Activated CD4-positive, alpha-beta T cell treated with anti-CD3 and anti-CD28 coated beads, Interleukin-2, Interleukin-4, amounts not matched to agents 100 ng/mL and 50 ng/mL, durations not matched to agents 16 hours and 8 hours (primary cell): ENCODE measurements around the gene PHKA2.

Experiments
- DNase-seq: peaks from one replicate; pipeline ENCODE4 v3.0.0-alpha.2; 2020; ENCODE audit warnings: low spot score

PHKA2 gene

DNA sequence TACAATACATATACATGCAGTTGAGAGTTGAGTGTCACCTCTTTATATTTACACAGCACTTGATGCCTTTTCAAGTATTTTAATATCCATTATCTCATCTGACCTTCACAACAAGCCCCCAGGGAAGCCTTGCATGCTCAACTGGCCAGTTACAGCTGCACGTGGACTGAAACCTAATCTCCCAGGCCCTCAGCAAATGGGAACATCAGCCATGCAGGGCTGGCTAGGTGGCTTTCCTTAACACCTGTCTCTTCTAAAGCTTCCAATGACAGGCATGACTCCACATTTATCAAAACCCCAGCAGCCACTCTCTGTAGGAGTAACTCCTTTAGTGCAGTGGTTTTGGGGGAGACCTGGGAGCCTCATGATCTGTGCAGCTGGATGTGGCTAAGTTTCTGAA, 56.4 kb downstream of the PHKA2 start:
- DNase-seq, result no peak

DNA sequence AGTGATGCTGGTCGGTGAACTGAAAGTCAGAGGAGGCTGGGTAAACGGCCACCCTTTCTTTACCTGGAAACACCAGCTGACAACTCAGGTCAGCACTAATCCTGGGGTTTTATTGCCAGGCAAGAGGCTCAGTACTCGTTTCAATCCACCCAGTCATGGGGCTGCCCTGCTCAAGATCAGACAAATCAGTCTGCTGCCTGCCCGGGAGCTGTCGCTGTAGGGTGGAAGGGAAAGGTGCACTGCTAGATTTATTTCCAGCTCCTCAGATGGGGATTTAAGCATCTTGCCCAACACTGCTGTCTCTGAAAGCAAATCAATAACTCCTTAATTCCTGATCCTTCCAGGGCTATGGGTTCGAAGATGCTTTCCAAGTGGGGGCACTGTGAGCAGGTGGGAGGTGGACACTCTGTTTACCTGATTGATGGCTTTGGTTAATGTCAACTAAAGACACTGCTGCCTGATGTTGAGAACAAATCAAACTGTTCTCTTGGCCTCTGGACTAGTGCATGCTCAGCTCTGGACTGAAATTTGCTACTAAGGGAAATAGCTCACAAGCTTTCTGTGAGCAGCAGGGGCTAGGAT, 59.3 kb downstream of the PHKA2 start:
- no peak for DNase-seq

DNA sequence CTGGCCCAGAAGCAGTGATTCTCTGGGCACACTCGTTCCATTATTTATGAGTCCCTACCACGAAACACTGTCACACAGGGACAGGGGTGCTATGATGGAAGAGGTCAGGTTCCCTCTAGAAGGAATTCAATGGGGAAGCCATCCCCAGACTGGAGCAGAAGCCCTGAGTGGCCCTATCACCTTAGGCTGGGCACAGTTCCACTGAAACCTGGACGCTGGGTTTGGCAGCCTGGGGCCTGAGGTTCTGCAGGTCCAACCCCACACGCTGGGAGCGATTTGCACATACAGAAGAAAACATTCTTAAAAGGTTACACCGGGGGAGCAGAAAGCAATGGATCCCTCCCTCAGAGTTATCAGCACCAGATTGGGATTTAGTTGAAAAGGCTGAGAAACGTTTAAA, 63.3 kb downstream of the PHKA2 start:
- no peak for DNase-seq

DNA sequence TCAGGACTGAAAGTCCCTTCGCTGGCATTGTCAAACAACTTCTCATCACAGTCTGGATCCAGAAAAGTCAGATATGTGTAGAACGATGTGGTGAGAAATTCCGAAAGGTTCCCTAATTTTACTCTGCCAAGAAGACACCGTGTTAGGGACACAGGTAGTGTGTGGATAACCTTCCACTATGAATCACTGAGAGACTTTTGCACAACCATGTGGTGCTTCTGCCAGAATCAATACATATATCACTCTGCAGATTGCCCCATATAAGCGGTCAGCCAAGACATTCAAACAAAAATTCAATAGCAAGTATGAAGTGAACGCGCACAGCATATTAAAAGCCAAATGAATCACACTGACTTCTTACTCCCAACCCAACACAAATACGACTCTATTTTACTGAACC, 63.8 kb downstream of the PHKA2 start:
- no peak for DNase-seq

GRCh38 chrX:18917831-18918230, 66.1 kb downstream of the PHKA2 start:
- DNase-seq, result no peak

GRCh38 chrX:18906286-18906685, 77.6 kb downstream of the PHKA2 start:
- no peak for DNase-seq

GRCh38 chrX:18900401-18900976, 83.4 kb downstream of the PHKA2 start:
- DNase-seq, result no peak

GRCh38 chrX:18899796-18900380, 84.0 kb downstream of the PHKA2 start:
- no peak for DNase-seq

GRCh38 chrX:18898492-18898891, 85.4 kb downstream of the PHKA2 start:
- no peak for DNase-seq

DNA sequence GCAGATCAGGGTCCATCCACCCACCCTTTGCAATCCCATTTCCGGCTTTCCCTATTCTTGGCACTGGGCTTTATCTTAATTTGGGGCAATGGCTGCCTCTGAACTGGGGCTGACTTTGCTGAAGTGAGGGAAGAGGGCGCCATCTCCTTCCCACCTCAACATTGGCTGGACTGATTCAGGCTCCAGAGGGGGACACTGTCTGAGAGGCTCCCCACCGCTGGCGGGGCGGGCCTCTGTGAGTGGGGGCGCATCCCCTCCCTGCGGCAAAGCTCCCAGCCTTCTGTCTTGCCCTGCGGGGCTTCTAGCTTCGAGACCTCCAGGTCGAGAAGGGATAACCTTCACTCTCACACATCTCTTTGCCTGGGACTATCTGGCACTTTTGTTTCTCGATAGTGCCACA, 85.8 kb downstream of the PHKA2 start:
- DNase-seq, result no peak

GRCh38 chrX:18897611-18898010, 86.3 kb downstream of the PHKA2 start:
- DNase-seq, result no peak

DNA sequence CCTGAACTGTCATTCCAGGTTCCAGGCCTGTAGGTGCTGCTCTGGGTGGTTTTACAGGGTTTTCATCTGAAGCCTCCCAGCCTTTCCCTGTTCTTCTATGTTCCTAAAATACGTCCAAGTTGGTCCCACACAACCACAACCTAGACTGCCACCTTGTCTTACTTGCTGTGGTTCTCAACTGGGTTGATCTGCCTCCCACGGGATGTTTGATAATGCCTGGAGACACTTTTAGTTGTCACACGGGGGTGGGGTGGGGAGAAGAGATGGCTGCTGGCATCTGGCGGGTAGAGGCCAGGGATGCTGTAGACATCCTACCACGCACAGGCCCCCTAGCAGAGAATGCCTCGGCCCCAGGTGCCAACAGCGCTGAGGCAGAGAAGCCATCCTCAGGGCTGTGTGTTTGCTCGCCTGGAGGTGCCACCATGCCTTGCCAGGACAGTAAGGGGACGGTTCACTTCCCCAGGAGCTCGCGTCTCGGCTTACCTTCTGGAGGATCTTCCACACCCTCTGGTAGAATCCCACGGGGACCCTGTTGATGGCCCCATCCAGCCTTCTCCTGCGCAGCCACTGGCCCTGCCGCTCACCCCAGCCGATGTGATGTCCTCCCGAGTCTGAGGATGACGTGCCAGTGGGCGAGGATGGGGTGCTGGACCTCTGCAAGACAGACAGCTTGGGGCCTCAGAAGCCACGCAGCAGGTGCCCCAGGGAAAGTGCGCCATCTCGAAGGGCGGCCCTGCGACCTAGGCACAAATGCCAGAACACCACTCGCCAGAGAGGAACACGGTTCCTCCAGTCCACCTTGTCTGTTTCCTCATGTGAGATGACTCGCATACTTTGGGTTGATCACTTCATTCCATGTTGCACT, 87.0 kb downstream of the PHKA2 start:
- DNase-seq, result no peak

- no peak for DNase-seq
These were observed 88.5 kb downstream of the PHKA2 start for GRCh38 chrX:18895189-18895951.

DNA sequence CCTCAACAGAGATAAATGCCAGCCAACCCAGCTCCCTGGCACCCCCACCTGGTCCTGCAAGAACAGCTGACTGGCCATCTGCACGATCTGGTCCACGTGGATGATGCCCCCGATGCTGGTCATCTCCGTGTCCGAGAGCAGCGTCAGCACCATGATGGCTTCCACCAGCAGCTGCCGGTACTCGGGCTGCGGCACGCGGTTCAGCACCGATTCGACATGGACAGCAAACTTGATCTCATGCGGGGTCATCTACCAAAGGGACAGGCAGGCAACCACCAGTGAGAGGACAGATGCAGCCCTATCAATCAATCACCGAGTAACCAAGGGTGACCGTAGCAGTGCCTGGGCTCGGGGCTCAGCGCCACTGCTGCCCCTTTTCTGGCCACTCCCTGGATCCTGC, 89.8 kb downstream of the PHKA2 start:
- no peak for DNase-seq

DNA sequence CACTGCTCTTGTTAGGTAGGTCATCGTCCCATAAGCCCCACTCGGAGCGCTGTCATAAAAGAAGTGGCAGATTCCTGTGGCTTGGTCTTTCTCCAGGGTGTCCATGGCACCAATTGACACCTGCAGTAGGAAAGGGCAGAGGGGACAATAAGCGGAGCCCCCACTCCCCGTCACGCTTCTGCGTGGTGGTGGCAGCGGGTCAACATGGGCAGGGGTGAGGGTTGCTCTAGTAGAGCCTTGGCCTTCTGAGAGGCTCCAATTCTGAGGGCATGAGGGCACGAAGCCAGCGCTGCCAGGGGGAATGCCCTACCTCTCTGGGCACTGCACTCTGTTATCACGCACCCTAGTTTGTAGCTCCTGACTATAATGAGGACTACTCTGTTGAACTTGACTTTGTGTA, 90.4 kb downstream of the PHKA2 start:
- DNase-seq, result no peak

- no peak for DNase-seq
These were observed 91.0 kb downstream of the PHKA2 start for GRCh38 chrX:18892899-18893298.

GRCh38 chrX:18891548-18891945, 92.4 kb downstream of the PHKA2 start:
- no peak for DNase-seq

- no peak for DNase-seq
These were observed 93.0 kb downstream of the PHKA2 start for GRCh38 chrX:18890724-18891547.

GRCh38 chrX:18890049-18890381, 93.9 kb downstream of the PHKA2 start:
- no peak for DNase-seq

DNA sequence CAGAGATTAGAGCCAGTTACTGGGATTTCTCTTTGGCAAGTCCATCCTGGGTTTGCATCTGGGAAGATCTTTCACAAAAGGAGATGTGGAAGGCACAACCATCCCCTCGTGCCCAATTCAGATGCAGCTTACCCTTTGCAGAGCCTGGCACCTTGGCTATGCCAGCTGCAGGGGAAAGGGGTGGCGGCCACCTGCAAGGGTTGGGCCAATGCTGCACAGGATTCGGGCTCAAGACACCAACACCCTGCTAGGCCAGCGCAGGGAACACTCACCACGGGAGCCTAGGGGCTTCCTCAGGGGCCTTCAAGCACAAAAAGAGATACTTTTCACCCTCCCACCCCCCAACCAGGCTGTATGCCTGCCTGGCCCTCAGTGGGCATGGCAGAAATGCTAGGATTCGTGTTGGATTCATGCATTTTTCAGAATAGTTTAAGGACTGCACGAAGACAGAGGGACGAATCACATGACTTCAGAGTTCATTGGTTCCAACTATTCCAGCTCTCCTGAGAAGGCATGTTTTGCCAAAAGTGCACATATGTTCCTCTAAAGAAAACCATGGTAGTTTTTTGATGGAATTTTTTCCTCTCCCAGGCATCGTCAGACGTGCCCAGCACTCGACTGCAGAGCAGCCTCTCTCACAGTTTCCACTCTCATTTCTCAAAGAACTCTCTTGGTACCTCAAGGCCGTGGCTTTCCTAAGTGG, 94.4 kb downstream of the PHKA2 start:
- DNase-seq, result no peak

GRCh38 chrX:18888281-18888680, 95.6 kb downstream of the PHKA2 start:
- no peak for DNase-seq
